BE2C (cell line): Measurements from ENCODE around the gene ACOT8. TPM values are rescaled to one million over a fixed set of nuclear protein-coding genes. Genes with fewer than 3 reads are reported as not detected.
"Not testable (repeated sequence)": the region's sequence is repeated elsewhere in the genome, so short reads cannot be mapped to it uniquely, and the experiment has no call there.

ENCODE experiments used
- DNase-seq: peaks from one replicate; pipeline ENCODE4 v3.0.0-alpha.2; 2020
- H3K27me3 ChIP-seq: fragments of 250-450 bp; sonication (Bioruptor Pico); 2 replicates; pipeline ENCODE4 v1.5.1; 2020; ENCODE audit warnings: mild to moderate bottlenecking
- H3K36me3 ChIP-seq: fragments of 250-450 bp; sonication (Bioruptor Pico); 2 replicates; pipeline ENCODE4 v1.5.1; 2020; ENCODE audit warnings: mild to moderate bottlenecking
- H3K4me1 ChIP-seq: fragments of 250-450 bp; sonication (Bioruptor Pico); 2 replicates; pipeline ENCODE4 v1.5.1; 2020
- H3K4me3 ChIP-seq: 2 replicates; pipeline ENCODE4 v1.5.1; 2011; ENCODE audit warnings: low read depth, low read length
- H3K9me3 ChIP-seq: fragments of 250-450 bp; sonication (Bioruptor Pico); 2 replicates; pipeline ENCODE4 v1.5.1; 2020
- CTCF ChIP-seq: IDR thresholded peaks from 2 replicates; pipeline ENCODE4 v1.5.1; 2012; ENCODE audit warnings: mild to moderate bottlenecking, low read depth, low read length
- polyA plus RNA-seq: library from polyadenylated mRNA; unstranded; fragments of >200 nt; gene quantifications from one replicate; pipeline ENCODE4 v1.2.1, GENCODE V29; 2012; ENCODE audit warnings: low read depth, missing spikeins; ENCODE audit not compliant: insufficient read length, insufficient read depth

Gene ACOT8
- 88.3 TPM for polyA plus RNA-seq

DNA sequence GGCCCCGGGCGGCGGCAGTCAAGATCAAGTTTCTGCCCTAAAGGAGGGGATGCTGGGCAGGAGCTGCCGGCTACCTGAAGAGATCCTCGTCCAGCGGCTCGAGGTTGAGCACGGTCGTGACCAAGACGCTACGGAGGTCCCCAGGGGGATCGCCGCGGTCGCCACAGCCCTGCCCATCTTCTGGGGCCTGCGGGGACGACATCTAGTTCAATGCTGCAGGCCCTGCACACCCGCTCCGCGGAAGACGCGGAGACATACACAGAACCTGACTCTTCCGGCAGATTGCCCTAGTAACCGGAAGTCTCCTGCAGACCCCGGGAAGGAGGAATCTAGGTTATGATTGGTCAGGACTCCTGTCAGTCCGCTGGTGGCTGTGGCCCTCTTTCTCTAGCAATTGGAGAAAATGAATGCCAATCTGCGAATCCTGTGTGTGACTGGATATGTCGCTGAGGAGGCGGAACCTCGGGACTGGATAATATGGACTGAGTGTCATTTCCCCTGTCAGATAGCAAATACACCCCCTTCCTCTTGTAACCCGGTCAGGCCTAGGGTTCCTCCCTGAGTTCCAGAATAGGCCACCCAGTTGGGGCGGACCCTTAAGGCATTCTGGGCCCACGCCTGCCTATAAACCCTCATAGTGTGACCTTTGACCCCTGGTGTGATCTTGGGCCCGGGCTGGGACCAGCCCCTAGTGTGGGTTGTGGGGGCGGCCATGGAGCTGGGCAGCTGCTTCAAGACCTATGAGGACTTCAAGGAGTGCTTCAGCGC, at the start of gene ACOT8, which contains the start of gene ZSWIM3:
Gene ACOT8, minus strand, starts transcription at position 279 of the 768 bp plus-strand sequence. Its CDS starts 77 bp downstream, at position 202.
Gene ZSWIM3, plus strand, starts transcription at position 501 of the 768 bp plus-strand sequence. Its CDS starts 212 bp downstream, at position 713.
- H3K4me1 ChIP-seq: peaks cover 3% of the 10 kb centered on the region; the same call in 1 of the 2 replicates
- H3K27me3 ChIP-seq: no peaks in the 10 kb centered on the region
- peak within 1 kb of the TSS; percentile 83 for H3K4me3 ChIP-seq
- H3K9me3 ChIP-seq: no peaks in the 10 kb centered on the region
- DNase-seq: peak; percentile 98
- no peak for TF ChIP-seq CTCF
- no peaks in the 10 kb centered on the region for H3K36me3 ChIP-seq

- no peak for TF ChIP-seq CTCF
These were observed 48.4 kb upstream of the ACOT8 start for GRCh38 chr20:45905505-45906079.

DNA sequence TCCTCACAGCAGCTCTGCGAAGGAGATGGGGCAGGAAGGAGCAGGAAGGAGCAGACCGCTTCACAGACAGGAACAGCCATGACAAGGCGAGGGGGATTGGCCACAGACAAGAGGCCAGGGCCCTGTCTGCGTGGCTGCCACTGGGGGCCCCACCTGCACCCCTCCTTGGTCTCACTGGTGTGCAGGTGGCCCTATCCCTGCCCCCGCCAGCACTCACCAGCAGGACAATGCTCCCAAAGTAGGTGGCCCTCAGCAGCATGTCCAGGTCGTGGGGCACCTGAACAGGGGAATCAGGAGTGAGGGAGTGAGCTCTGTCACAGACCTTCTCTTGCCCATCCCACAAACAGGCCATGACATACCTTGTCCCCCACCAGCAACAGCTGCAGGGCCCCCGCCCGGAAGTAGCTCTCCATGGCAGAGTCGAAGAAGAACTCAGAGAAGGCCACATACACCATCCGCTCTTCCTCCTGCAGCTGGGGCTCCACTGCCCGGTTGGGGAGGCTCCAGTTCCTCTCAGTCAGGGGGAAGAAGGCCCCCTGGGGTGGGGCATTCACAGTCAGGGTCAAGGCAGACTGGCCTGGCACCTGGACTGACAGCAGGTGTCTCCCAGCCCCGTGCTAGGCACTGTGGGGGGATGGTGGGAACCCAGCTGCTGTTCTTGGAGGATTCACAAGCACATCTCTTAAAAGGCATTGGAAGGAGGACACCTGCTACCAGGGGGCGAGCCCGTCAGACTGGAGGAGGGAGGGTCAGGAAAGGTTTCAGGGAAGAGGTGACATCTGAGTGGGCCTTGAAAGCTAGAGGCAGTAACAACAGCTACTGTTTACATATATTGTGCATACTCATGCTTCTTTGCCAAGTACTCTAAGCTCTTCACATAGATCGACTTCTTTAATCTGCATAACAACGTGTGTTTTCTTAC, 47.7 kb upstream of the ACOT8 start:
- no peak for TF ChIP-seq CTCF
- H3K4me1 ChIP-seq: no peaks in the 10 kb centered on the region

More at GRCh38 chr20:45905505-45906079, 48.4 kb upstream of the ACOT8 start:
- Histone ChIP-seq H3K36me3 (peaks cover 25% of the 10 kb centered on the region), H3K9me3 (no peaks in the 10 kb centered on the region), H3K27me3 (no peaks in the 10 kb centered on the region), H3K4me3 (no peak overlapping the region), H3K4me1 (no peaks in the 10 kb centered on the region)
- no peak for DNase-seq

DNA sequence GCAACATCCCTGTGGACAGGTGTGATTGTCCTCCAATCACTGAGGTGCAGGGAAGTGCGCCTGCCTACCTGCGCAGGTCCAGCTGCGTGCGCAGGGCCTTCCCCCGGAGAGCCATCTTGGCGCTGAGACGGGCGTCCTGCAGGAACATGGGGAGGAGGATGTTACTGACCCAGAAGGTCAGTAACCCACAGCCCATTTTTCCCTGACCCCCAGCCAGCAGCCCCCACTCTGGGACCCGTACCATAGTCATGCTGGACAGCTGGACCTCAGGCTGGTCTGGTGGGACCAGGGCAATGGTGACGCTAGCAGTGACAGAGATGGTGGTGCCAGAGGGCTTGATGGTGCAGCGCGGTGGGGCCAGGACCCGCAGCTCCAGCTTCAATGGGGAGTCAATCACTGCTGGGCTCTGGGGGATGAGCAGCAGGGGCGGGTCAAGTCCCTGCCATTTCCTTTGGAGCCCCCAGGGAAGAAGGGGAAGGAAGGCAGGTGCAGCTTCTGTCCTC, 45.1 kb upstream of the ACOT8 start:
- DNase-seq: no peak
- no peak for TF ChIP-seq CTCF
- H3K4me3 ChIP-seq: no peak overlapping the region
- peaks cover 17% of the 10 kb centered on the region for H3K36me3 ChIP-seq
- H3K4me1 ChIP-seq: no peaks in the 10 kb centered on the region
- H3K9me3 ChIP-seq: no peaks in the 10 kb centered on the region
- H3K27me3 ChIP-seq: no peaks in the 10 kb centered on the region

More for the DNA sequence above, 47.7 kb upstream of the ACOT8 start:
- Histone ChIP-seq H3K36me3 (peaks cover 24% of the 10 kb centered on the region), H3K27me3 (no peaks in the 10 kb centered on the region), H3K9me3 (no peaks in the 10 kb centered on the region), H3K4me3 (no peak overlapping the region)
- DNase-seq: no peak

- not testable (repeated sequence) for DNase-seq, H3K4me3 ChIP-seq, H3K9me3 ChIP-seq, H3K27me3 ChIP-seq, H3K4me1 ChIP-seq
- peaks cover 26% of the 10 kb centered on the region for H3K36me3 ChIP-seq
These were observed 44.1 kb upstream of the ACOT8 start for GRCh38 chr20:45901332-45901731.
